HG03060 (cell line): Measurements from ENCODE around the gene TARS2.
A peak's percentile ranks its signal among the peaks of the same experiment; 100 is the strongest.

Experiments used
- ATAC-seq: cut with Tn5 transposase; IDR thresholded peaks from one replicate; pipeline ENCODE4 v1.9.1; 2021; ENCODE audit warnings: low read depth, moderate number of reproducible peaks; ENCODE audit not compliant: unreplicated experiment

The TARS2 gene

GRCh38 chr1:150507912-150508864 is 21.0 kb downstream of the TARS2 start, which contains the start of gene ECM1:
Gene ECM1, plus strand, starts transcription at chr1:150508109. Its CDS starts 101 bp downstream, at chr1:150508210.
- ATAC-seq: no peak

- no peak for ATAC-seq
Measured at GRCh38 chr1:150508982-150509381, 21.8 kb downstream of the TARS2 start.

- ATAC-seq: no peak
Measured at GRCh38 chr1:150511551-150511950, 24.3 kb downstream of the TARS2 start.

- no peak for ATAC-seq
Measured at GRCh38 chr1:150511985-150512660, 24.9 kb downstream of the TARS2 start.

- ATAC-seq: no peak
Measured at GRCh38 chr1:150512846-150513245, 25.6 kb downstream of the TARS2 start.

- no peak for ATAC-seq
Measured at GRCh38 chr1:150513351-150513791, 26.2 kb downstream of the TARS2 start.

- no peak for ATAC-seq
Measured at GRCh38 chr1:150514260-150514659, 27.0 kb downstream of the TARS2 start.

GRCh38 chr1:150514913-150515327 is 27.7 kb downstream of the TARS2 start:
- no peak for ATAC-seq

GRCh38 chr1:150515328-150516049 is 28.3 kb downstream of the TARS2 start, which contains the start of gene FALEC:
Gene FALEC, plus strand, starts transcription at chr1:150515752.
- peak; percentile 87 for ATAC-seq

GRCh38 chr1:150516050-150516591 is 28.9 kb downstream of the TARS2 start:
- ATAC-seq: no peak

GRCh38 chr1:150516616-150517015 is 29.4 kb downstream of the TARS2 start:
- ATAC-seq: no peak

GRCh38 chr1:150521196-150521968 is 34.2 kb downstream of the TARS2 start:
- no peak for ATAC-seq

GRCh38 chr1:150525348-150525747 is 38.1 kb downstream of the TARS2 start:
- ATAC-seq: no peak

GRCh38 chr1:150528196-150528595 is 41.0 kb downstream of the TARS2 start:
- no peak for ATAC-seq

GRCh38 chr1:150529017-150529416 is 41.8 kb downstream of the TARS2 start:
- no peak for ATAC-seq

GRCh38 chr1:150530491-150531159 is 43.4 kb downstream of the TARS2 start:
- ATAC-seq: no peak

GRCh38 chr1:150532860-150533259 is 45.6 kb downstream of the TARS2 start:
- no peak for ATAC-seq

GRCh38 chr1:150534002-150534401 is 46.8 kb downstream of the TARS2 start:
- ATAC-seq: no peak
